T-cell (primary cell): Measurements from ENCODE around the gene MAP2. TPM values are rescaled to one million over a fixed set of nuclear protein-coding genes. Genes with fewer than 3 reads are reported as not detected.

Experiments
- ATAC-seq, 4 experiments: fragments of 200-7000 bp in 3 of 4; fragments of 150-1000 bp in 1 of 4; cut with Tn5 transposase; replicated peaks in 1 of 4; 1 replicate in 3 of 4; 2 replicates in 1 of 4; pipeline ENCODE4 v1.10.0; 2021; ENCODE audit warnings: moderate library complexity in 3 of 4, mild to moderate bottlenecking in 2 of 4, moderate number of reproducible peaks in 1 of 4
- CTCF ChIA-PET, 2 donors: fragments of 300-600 bp; sonication (Branson Sonifier 250); formaldehyde crosslinking; loops; one replicate each; lab custom pipeline; 2022; ENCODE audit warnings: antibody characterized with exemption in 2 of 2; lab: Charles Lee
- POLR2A ChIA-PET, 2 donors: fragments of 300-600 bp; sonication (Branson Sonifier 250); formaldehyde crosslinking; loops; one replicate each; lab custom pipeline; 2022; ENCODE audit warnings: antibody characterized with exemption in 2 of 2; lab: Charles Lee
- DNase-seq, 35 experiments: peaks; one replicate each; pipeline versions ENCODE4 v3.0.0 to v3.0.0-alpha.2; 2013 to 2023
- H3K27ac ChIP-seq: one replicate; pipeline ENCODE4 v1.5.1; 2013; ENCODE audit warnings: low read length
- H3K27me3 ChIP-seq, 2 experiments: replicated peaks in 1 of 2; 1 replicate in 1 of 2; 2 replicates in 1 of 2; pipeline versions ENCODE4 v1.6.1 to v1.7.0; 2013; ENCODE audit warnings: low read length in 1 of 2, mixed read lengths in 1 of 2; ENCODE audit not compliant: control insufficient read depth in 2 of 2, insufficient read depth in 2 of 2; ENCODE audit errors: extremely low read depth in 1 of 2
- H3K36me3 ChIP-seq, 2 donors: 1 replicate in 1 of 2; 2 replicates in 1 of 2; pipeline versions ENCODE4 v1.6.1 to v1.7.0; 2013; ENCODE audit warnings: low read length in 1 of 2; ENCODE audit not compliant: control insufficient read depth in 2 of 2, insufficient read depth in 1 of 2; ENCODE audit errors: extremely low read depth in 1 of 2
- H3K4me1 ChIP-seq, 2 experiments: 1 replicate in 1 of 2; 2 replicates in 1 of 2; pipeline versions ENCODE4 v1.6.1 to v1.7.0; 2013; ENCODE audit warnings: low read length in 2 of 2, mixed read lengths in 1 of 2; ENCODE audit not compliant: insufficient read depth in 2 of 2, control insufficient read depth in 1 of 2; ENCODE audit errors: extremely low read depth in 1 of 2
- H3K4me3 ChIP-seq, 2 donors: 1 replicate in 1 of 2; 2 replicates in 1 of 2; pipeline versions ENCODE4 v1.5.1 to v1.7.0; 2013; ENCODE audit warnings: mild to moderate bottlenecking in 2 of 2, low read length in 1 of 2, moderate library complexity in 1 of 2; ENCODE audit not compliant: control insufficient read depth in 1 of 2; ENCODE audit errors: extremely low read depth in 1 of 2
- H3K9me3 ChIP-seq: 2 replicates; pipeline ENCODE4 v1.7.0; 2013
- H3K27ac Mint-ChIP-seq, 2 donors: one replicate each; pipeline ENCODE4 v1.8.0; 2020 to 2021; ENCODE audit warnings: mild to moderate bottlenecking in 2 of 2, mixed read lengths in 2 of 2
- H3K27me3 Mint-ChIP-seq, 2 donors: one replicate each; pipeline ENCODE4 v1.8.0; 2021 to 2022; ENCODE audit warnings: mixed read lengths in 2 of 2
- H3K36me3 Mint-ChIP-seq: one replicate; pipeline ENCODE4 v1.8.0; 2021; ENCODE audit warnings: mixed read lengths
- H3K4me1 Mint-ChIP-seq, 3 donors: one replicate each; pipeline ENCODE4 v1.8.0; 2020 to 2022; ENCODE audit warnings: mixed read lengths in 3 of 3, mild to moderate bottlenecking in 1 of 3
- H3K4me3 Mint-ChIP-seq, 3 donors: one replicate each; pipeline ENCODE4 v1.8.0; 2020 to 2022; ENCODE audit warnings: mild to moderate bottlenecking in 3 of 3, mixed read lengths in 3 of 3, moderate library complexity in 3 of 3
- H3K9me3 Mint-ChIP-seq, 3 donors: one replicate each; pipeline ENCODE4 v1.8.0; 2020 to 2022; ENCODE audit warnings: mixed read lengths in 3 of 3
- WGBS: methylation state at CpG from one replicate; pipeline ENCODE4 v1.1.5; 2013; ENCODE audit warnings: missing lambda C conversion rate; ENCODE audit not compliant: insufficient coverage; 5-methylcytosine and 5-hydroxymethylcytosine counted together
- total RNA-seq, 35 experiments: library from RNA in 6 of 35; stranded (reverse) in 6 of 35; fragments of 120-200 nt in 1 of 35; gene quantifications; one replicate each; pipeline versions ENCODE4 v1.2.1 to v1.2.4 and lab custom pipeline; 2013 to 2026

Gene MAP2
- total RNA-seq, 5 donors from 2014 or later (not counting 1 experiment from before 2014, with no cell fraction given): 0.35 to 0.86 (median 0.46) TPM

DNA sequence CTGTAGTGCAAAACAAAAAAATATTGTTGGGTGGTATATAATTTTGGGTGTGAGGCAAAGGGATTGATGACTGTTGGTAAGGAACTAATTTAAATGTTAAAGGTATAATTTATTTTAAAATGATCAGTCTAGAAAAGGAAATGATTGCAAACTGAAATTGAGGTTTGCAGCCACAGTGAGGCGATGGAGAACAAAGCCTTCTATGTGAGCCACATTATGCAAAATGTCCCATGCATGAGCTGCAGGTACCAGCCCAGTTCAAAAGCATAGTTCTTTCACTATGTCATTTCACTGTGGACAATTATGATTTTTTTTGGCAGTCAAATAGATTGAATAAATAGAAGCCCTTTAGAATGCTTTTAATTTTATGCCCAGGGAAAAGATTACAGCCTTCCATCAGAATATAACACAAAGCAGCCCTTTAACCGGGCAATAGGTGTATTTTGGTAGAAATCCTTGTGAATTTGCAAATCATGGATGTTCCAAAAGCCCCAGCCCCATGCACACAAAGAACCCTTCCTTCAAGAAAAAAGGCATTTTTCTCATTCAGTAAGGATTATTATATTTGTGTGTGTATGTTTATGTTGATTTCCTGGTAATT lies 1.7 kb downstream of the MAP2 start:
- ChIA-PET CTCF (interaction anchor here (0.7 to 1.2 kb wide), 2 partner anchors 9 to 773 kb away, joined by 3 read pairs; no protein-coding TSS in a partner anchor), POLR2A (no interaction called here)
- Histone ChIP-seq H3K36me3 (no peaks in the 10 kb centered on the region), H3K4me3 (no peak overlapping the region), H3K9me3 (no peaks in the 10 kb centered on the region), H3K4me1 (peaks cover 0 to 14% of the 10 kb centered on the region in 2 experiments), H3K27me3 (peaks cover 0 to 18% of the 10 kb centered on the region in 2 experiments), H3K27ac (no peak overlapping the region)
- Mint-ChIP-seq H3K27me3 (peaks cover 18 to 28% of the 10 kb centered on the region in 2 donors), H3K4me1 (peaks cover 14 to 20% (median 17%) of the 10 kb centered on the region in 3 donors), H3K36me3 (no peaks in the 10 kb centered on the region), H3K9me3 (no peaks in the 10 kb centered on the region), H3K27ac (no peak overlapping the region), H3K4me3 (peak overlapping the region in 1 of 3 donors; percentile 84)
- ATAC-seq (no peak), DNase-seq (peak in 1 of 35 experiments; percentile 6)
- whole genome bisulfite sequencing: no CpG with 5 or more reads among the region's 2 CpGs

DNA sequence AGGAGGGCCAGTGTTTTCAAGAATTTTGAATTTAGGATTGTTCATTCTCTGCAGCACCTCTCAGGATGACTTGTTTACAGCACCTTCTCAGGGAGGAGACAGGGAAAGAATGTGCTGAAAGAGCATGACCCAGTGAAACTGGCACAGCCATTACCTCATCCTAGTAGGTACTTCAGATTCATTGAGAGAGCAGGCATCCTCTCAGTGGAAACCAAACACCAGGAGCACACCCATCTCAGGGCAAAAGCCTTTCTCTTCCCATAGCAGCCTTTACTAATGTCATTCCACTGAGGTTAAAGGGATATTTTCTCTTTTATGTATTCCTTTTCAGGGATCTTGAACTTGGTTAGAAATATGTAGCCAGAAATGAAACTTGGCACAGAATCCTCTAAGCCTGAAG lies 2.6 kb downstream of the MAP2 start:
- Mint-ChIP-seq H3K27ac (no peak overlapping the region), H3K4me3 (no peak overlapping the region), H3K27me3 (peaks cover 19 to 28% of the 10 kb centered on the region in 2 donors), H3K4me1 (peaks cover 14 to 20% (median 17%) of the 10 kb centered on the region in 3 donors), H3K36me3 (no peaks in the 10 kb centered on the region), H3K9me3 (no peaks in the 10 kb centered on the region)
- no peaks in the 10 kb centered on the region for H3K9me3 ChIP-seq
- peaks cover 0 to 14% of the 10 kb centered on the region in 2 experiments for H3K4me1 ChIP-seq
- DNase-seq: no peak
- H3K36me3 ChIP-seq: no peaks in the 10 kb centered on the region
- H3K27me3 ChIP-seq: peaks cover 0 to 18% of the 10 kb centered on the region in 2 experiments
- ChIA-PET POLR2A (no interaction called here), CTCF (no interaction called here)
- no peak overlapping the region for H3K4me3 ChIP-seq
- no peak overlapping the region for H3K27ac ChIP-seq
- no peak for ATAC-seq

DNA sequence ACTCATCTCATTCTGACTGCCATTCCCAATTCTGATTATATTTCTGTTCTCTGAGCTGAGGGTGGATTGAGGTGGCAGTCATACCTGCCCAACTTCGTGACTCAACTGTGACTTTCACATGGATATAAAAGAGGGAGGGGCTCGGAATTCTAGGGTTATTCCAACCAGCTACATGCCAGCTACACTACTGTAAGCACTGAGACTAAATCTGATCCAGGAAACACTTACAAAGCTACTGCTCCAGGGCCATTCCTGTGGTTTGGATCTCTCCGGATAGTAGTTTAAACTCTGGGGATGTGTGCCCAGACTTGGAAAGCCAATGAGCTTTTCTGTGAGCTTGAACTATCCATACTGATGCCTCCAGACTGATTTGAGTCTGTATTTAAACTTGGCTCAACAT lies 7.9 kb downstream of the MAP2 start:
- CTCF ChIA-PET: no interaction called here

DNA sequence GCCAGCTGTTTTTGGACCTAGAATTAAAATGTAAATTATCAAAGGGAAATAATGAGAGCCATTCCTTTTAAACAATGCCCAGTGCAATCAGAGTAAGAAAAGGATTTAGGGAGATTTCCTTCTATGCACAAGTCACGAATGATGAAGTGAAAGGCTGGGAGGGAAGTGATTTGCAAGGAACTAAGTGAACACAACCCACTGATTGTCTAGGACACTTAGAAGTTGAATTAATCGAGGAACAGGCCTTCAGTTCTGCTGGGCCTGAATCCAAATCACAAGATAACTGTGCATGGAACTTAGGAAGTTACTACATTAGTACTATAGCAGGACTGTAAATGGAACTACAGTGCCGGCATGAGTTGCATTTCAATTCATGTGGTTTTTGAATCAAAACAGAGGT lies 17.7 kb downstream of the MAP2 start:
- no peak for ATAC-seq
- Mint-ChIP-seq H3K9me3 (no peaks in the 10 kb centered on the region), H3K36me3 (no peaks in the 10 kb centered on the region), H3K27me3 (peaks cover 0 to 3% of the 10 kb centered on the region in 2 donors), H3K27ac (no peak overlapping the region), H3K4me3 (no peak overlapping the region), H3K4me1 (no peaks in the 10 kb centered on the region)
- no peak overlapping the region for H3K27ac ChIP-seq
- DNase-seq: no peak
- ChIA-PET CTCF (no interaction called here), POLR2A (no interaction called here)
- no peaks in the 10 kb centered on the region for H3K27me3 ChIP-seq
- 20% methylated on average over 1 of the region's 3 CpGs for WGBS
- no peak overlapping the region for H3K4me3 ChIP-seq
- H3K36me3 ChIP-seq: no peaks in the 10 kb centered on the region
- no peaks in the 10 kb centered on the region for H3K4me1 ChIP-seq
- H3K9me3 ChIP-seq: no peaks in the 10 kb centered on the region

More for the DNA sequence above, 7.9 kb downstream of the MAP2 start:
- Mint-ChIP-seq H3K36me3 (no peaks in the 10 kb centered on the region), H3K27me3 (peaks cover 0 to 8% of the 10 kb centered on the region in 2 donors), H3K4me3 (no peak overlapping the region), H3K9me3 (no peaks in the 10 kb centered on the region), H3K4me1 (no peaks in the 10 kb centered on the region), H3K27ac (no peak overlapping the region)
- Histone ChIP-seq H3K4me3 (no peak overlapping the region), H3K4me1 (no peaks in the 10 kb centered on the region), H3K9me3 (no peaks in the 10 kb centered on the region), H3K36me3 (no peaks in the 10 kb centered on the region), H3K27ac (no peak overlapping the region), H3K27me3 (no peaks in the 10 kb centered on the region)
- POLR2A ChIA-PET: no interaction called here
- ATAC-seq: no peak
- 80% methylated on average over 1 of the region's 3 CpGs for WGBS
- no peak for DNase-seq

DNA sequence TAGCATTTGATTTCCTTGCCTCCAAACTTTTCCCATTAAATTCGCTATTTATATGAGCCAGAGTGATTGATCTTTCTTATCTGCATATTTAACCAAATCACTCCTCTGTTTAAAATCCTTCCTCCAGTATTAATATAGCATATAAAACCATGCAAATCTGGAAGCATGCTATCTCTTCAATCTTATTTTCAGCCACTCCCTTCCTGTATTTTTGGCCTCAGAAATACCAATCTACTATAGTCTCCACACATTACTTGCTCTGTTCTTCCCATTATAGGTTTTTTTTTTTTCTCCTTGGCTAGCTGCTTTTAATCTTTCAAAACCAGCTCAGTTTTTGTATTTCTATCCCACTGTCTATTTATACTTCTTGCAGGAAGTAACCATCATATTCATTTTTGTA lies 19.1 kb downstream of the MAP2 start:
- Mint-ChIP-seq H3K4me1 (no peaks in the 10 kb centered on the region), H3K27me3 (peaks cover 0 to 3% of the 10 kb centered on the region in 2 donors), H3K4me3 (no peak overlapping the region), H3K27ac (no peak overlapping the region), H3K36me3 (no peaks in the 10 kb centered on the region), H3K9me3 (no peaks in the 10 kb centered on the region)
- POLR2A ChIA-PET: no interaction called here
- no peak for DNase-seq
- H3K27ac ChIP-seq: no peak overlapping the region
- ATAC-seq: no peak
- no peaks in the 10 kb centered on the region for H3K36me3 ChIP-seq
- H3K27me3 ChIP-seq: no peaks in the 10 kb centered on the region
- CTCF ChIA-PET: no interaction called here
- no peaks in the 10 kb centered on the region for H3K9me3 ChIP-seq
- H3K4me1 ChIP-seq: no peaks in the 10 kb centered on the region
- WGBS: 100% methylated on average over 1 of the region's 1 CpG
- H3K4me3 ChIP-seq: no peak overlapping the region

DNA sequence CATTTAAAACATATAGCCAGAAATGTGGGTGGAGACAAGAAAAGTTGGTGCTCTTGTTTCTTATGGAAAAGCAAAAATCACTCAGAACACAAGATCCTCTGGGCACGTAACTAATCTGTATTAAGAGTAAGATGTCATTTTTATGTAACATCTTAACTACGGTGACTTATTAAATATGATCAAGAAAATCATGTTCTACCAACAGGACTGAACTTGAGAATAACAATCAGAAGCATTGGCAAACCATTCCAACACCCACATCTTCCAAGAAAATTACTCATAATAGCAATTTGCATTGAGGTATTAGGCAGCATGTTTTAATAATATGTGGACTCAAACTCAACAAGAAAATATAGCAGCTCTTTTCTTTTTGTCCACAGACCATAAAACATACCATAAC lies 21.6 kb downstream of the MAP2 start:
- H3K27me3 ChIP-seq: no peaks in the 10 kb centered on the region
- Mint-ChIP-seq H3K27me3 (peaks cover 0 to 3% of the 10 kb centered on the region in 2 donors), H3K4me3 (no peak overlapping the region), H3K4me1 (no peaks in the 10 kb centered on the region), H3K9me3 (no peaks in the 10 kb centered on the region), H3K36me3 (no peaks in the 10 kb centered on the region), H3K27ac (no peak overlapping the region)
- H3K4me1 ChIP-seq: no peaks in the 10 kb centered on the region
- ATAC-seq: no peak
- no CpG with 5 or more reads among the region's 2 CpGs for WGBS
- no peak for DNase-seq
- H3K4me3 ChIP-seq: no peak overlapping the region
- POLR2A ChIA-PET: no interaction called here
- no peaks in the 10 kb centered on the region for H3K9me3 ChIP-seq
- CTCF ChIA-PET: no interaction called here
- H3K27ac ChIP-seq: no peak overlapping the region
- H3K36me3 ChIP-seq: no peaks in the 10 kb centered on the region
